ENCODE data around the gene NOTCH4.
"Not testable (repeated sequence)": the region's sequence is repeated elsewhere in the genome, so short reads cannot be mapped to it uniquely, and the experiment has no call there.

Gene NOTCH4

GRCh38 chr6:32198866-32199265, 25.0 kb downstream of the NOTCH4 start:
- TF ChIP-seq TAF1 (IDR thresholded peaks at IDR 0.05; ENCODE audit: borderline replicate concordance, low read depth, low read length) (no peak), POLR2AphosphoS5 (IDR thresholded peaks at IDR 0.05; ENCODE audit: low read depth, low read length) (no peak), POLR2A (IDR thresholded peaks at IDR 0.05; ENCODE audit: low read depth, low read length) (no peak)
- DNase-seq (ENCODE audit: insufficient read length) = no peak
- no peak for FAIRE-seq

GRCh38 chr6:32198345-32198696, 25.5 kb downstream of the NOTCH4 start:
- FAIRE-seq = no peak

GRCh38 chr6:32196682-32197616, 26.9 kb downstream of the NOTCH4 start:
- FAIRE-seq (no peak), DNase-seq (ENCODE audit: insufficient read length) (no peak)
- no peak for TF ChIP-seq TAF1 (IDR thresholded peaks at IDR 0.05; ENCODE audit: borderline replicate concordance, low read depth, low read length)
- TF ChIP-seq POLR2AphosphoS5 (IDR thresholded peaks at IDR 0.05; ENCODE audit: low read depth, low read length) = no peak
- TF ChIP-seq POLR2A (IDR thresholded peaks at IDR 0.05; ENCODE audit: low read depth, low read length) = no peak

More at GRCh38 chr6:32198345-32198696, 25.5 kb downstream of the NOTCH4 start:
- no peak for TF ChIP-seq POLR2AphosphoS5 (IDR thresholded peaks at IDR 0.05; ENCODE audit: low read depth, low read length)
- TF ChIP-seq POLR2A (IDR thresholded peaks at IDR 0.05; ENCODE audit: low read depth, low read length) = no peak
- no peak for TF ChIP-seq TAF1 (IDR thresholded peaks at IDR 0.05; ENCODE audit: borderline replicate concordance, low read depth, low read length)
- no peak for DNase-seq (ENCODE audit: insufficient read length)

- TF ChIP-seq POLR2AphosphoS5 (IDR thresholded peaks at IDR 0.05; ENCODE audit: low read depth, low read length) (peak; percentile 71), POLR2A (IDR thresholded peaks at IDR 0.05; ENCODE audit: low read depth, low read length) (peak; percentile 70), TAF1 (IDR thresholded peaks at IDR 0.05; ENCODE audit: borderline replicate concordance, low read depth, low read length) (no peak)
- peak; percentile 65 for DNase-seq (ENCODE audit: insufficient read length)
- no peak for FAIRE-seq
These were observed 27.8 kb downstream of the NOTCH4 start for GRCh38 chr6:32195902-32196681.

GRCh38 chr6:32195652-32195901, 28.3 kb downstream of the NOTCH4 start:
- TF ChIP-seq POLR2AphosphoS5 (IDR thresholded peaks at IDR 0.05; ENCODE audit: low read depth, low read length) (no peak), POLR2A (IDR thresholded peaks at IDR 0.05; ENCODE audit: low read depth, low read length) (no peak), TAF1 (IDR thresholded peaks at IDR 0.05; ENCODE audit: borderline replicate concordance, low read depth, low read length) (no peak)
- FAIRE-seq = peak; percentile 97
- peak; percentile 94 for DNase-seq (ENCODE audit: insufficient read length)

GRCh38 chr6:32194825-32195651, 28.8 kb downstream of the NOTCH4 start:
- DNase-seq (ENCODE audit: insufficient read length) (no peak), FAIRE-seq (no peak)
- no peak for TF ChIP-seq POLR2AphosphoS5 (IDR thresholded peaks at IDR 0.05; ENCODE audit: low read depth, low read length)
- no peak for TF ChIP-seq TAF1 (IDR thresholded peaks at IDR 0.05; ENCODE audit: borderline replicate concordance, low read depth, low read length)
- no peak for TF ChIP-seq POLR2A (IDR thresholded peaks at IDR 0.05; ENCODE audit: low read depth, low read length)

GRCh38 chr6:32194388-32194787, 29.5 kb downstream of the NOTCH4 start:
- no peak for TF ChIP-seq POLR2AphosphoS5 (IDR thresholded peaks at IDR 0.05; ENCODE audit: low read depth, low read length)
- no peak for TF ChIP-seq TAF1 (IDR thresholded peaks at IDR 0.05; ENCODE audit: borderline replicate concordance, low read depth, low read length)
- no peak for TF ChIP-seq POLR2A (IDR thresholded peaks at IDR 0.05; ENCODE audit: low read depth, low read length)
- FAIRE-seq (no peak), DNase-seq (ENCODE audit: insufficient read length) (no peak)

GRCh38 chr6:32193096-32193495, 30.8 kb downstream of the NOTCH4 start:
- DNase-seq (ENCODE audit: insufficient read length); FAIRE-seq: not testable (repeated sequence)

- FAIRE-seq = peak; percentile 77
- TF ChIP-seq TAF1 (IDR thresholded peaks at IDR 0.05; ENCODE audit: borderline replicate concordance, low read depth, low read length) (no peak), POLR2A (IDR thresholded peaks at IDR 0.05; ENCODE audit: low read depth, low read length) (no peak), POLR2AphosphoS5 (IDR thresholded peaks at IDR 0.05; ENCODE audit: low read depth, low read length) (no peak)
These were observed 31.2 kb downstream of the NOTCH4 start, which contains the start of gene GPSM3 for GRCh38 chr6:32192608-32193039. TSS of gene GPSM3 (minus strand) at chr6:32192643. CDS start at chr6:32192513, 130 bp downstream.

GRCh38 chr6:32191696-32192607, 31.9 kb downstream of the NOTCH4 start:
- FAIRE-seq = no peak
- no peak for DNase-seq (ENCODE audit: insufficient read length)
- TF ChIP-seq POLR2AphosphoS5 (IDR thresholded peaks at IDR 0.05; ENCODE audit: low read depth, low read length) (peak; percentile 54; the same call in 1 of the 2 replicates), TAF1 (IDR thresholded peaks at IDR 0.05; ENCODE audit: borderline replicate concordance, low read depth, low read length) (no peak), POLR2A (IDR thresholded peaks at IDR 0.05; ENCODE audit: low read depth, low read length) (no peak)

More at GRCh38 chr6:32192608-32193039, 31.2 kb downstream of the NOTCH4 start, which contains the start of gene GPSM3:
- DNase-seq (ENCODE audit: insufficient read length) = no peak

All from GM12892 (cell line).